Right renal cortex interstitium (tissue), 3 donors: ENCODE data around the gene KCND2. TPM values are rescaled to one million over a fixed set of nuclear protein-coding genes. Genes with fewer than 3 reads are reported as not detected.

Source experiments
- DNase-seq, 3 donors: peaks; one replicate each; pipeline ENCODE4 v3.0.0-alpha.2; 2013; ENCODE audit warnings: low read depth in 3 of 3, low spot score in 2 of 3
- polyA plus RNA-seq, 3 donors: library from polyadenylated mRNA; unstranded; fragments of 120-200 nt; gene quantifications; one replicate each; pipeline ENCODE4 v1.2.1, GENCODE V29; 2013; ENCODE audit not compliant: insufficient read length in 3 of 3

Gene KCND2
- polyA plus RNA-seq, 3 donors: 1.7 to 2.2 (median 2.0) TPM

DNA sequence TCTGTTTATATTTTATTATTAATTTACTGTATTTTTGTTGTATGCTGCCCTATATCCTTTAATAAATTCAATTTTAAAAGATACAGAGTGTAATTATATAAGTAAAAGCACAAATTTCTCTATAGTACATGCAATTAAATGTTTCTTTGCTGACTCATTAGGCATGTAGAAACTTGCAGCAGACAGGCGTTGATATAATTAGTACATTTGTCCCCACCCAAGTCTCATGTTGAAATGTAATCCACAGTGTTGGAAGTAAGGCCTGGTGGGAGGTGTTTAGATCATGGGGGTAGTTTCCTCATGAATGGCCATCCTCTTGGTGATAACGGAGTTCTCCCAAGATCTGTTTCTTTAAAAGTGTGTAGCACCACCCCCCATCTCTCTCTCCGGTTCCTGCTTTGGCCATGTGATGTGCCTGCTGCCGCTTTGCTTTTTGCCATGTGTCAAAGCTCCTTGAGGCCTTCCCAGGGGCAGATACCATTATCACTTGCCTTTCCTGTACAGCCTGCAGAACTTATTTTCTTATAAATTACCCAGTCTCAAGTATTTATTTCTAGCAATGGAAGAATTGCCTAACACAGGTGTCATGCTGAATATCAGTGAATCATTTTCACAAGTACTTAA, 521.2 kb downstream of the KCND2 start:
- no peak for DNase-seq

DNA sequence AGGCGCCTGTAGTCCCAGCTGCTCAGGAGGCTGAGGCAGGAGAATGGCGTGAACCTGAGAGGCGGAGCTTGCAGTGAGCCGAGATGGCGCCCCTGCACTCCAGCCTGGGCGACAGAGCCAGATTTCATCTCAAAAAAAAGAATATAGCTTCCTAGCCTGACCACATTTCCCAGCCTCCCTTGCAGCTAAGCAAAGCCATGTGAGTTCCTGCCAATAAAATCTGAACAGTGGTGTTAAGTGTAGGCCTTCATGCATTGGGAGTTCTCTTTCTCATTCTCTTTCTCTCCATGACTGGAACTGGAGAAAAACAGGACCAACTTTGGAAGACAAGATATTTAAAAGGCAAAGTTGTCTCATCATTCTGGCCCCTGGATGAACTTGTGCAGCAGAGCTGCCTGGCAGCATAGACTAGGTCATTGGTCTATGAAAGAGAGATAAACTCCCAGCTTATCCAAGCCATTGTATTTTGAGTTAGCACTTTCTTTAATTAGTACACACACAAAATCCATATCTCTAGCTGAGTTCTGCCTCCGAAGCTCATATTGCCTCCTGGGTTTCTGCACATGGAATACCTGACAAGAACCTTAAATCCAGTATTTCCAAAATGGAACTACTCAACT, 524.2 kb downstream of the KCND2 start:
- DNase-seq: no peak

DNA sequence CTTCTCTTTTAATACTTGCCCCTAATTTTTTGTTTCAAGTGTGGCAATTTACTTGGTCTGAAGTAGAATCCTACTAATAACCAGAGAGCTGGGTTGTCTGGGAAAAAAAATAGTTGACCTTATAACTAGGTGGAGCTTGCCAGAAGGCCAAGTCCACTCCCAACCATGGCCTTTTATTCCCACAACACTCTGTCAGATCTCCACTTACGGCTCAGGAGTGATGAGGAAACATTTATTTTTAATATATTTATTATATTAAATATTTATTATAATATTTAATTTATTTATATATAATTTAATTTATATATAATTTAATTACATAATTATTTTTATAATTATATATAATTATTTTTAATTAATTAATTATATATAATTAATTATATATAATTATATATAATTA, 526.2 kb downstream of the KCND2 start:
- DNase-seq: no peak
